Measurements from ENCODE around the gene KIF4A. TPM values are rescaled to one million over a fixed set of nuclear protein-coding genes. Genes with fewer than 3 reads are reported as not detected.

The KIF4A gene
- total and polyA plus RNA-seq, 2 of the 4 experiments (the other 2 are of a cell fraction), result 10.0 to 19.0 TPM

DNA sequence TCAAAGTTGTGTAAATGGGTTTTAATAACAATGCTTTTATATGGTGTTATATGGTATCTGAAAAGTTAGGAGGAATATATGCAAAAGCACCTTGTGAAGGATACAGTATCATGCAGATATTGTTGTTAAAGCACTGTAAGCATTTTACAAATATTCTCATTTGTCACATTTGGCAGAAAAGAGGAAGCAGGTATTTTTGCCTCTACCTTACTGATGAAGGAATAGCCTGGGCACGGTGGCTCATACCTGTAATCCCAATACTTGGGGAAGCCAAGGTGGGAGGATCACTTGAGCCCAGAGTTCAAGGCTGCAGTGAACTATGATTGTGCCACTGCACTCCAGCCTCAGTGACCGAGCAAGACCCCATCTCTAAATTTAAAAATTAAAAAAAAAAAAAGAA, 121.0 kb downstream of the KIF4A start:
- in situ Hi-C loops (cut with MboI; ENCODE audit: low sequenced_read_pairs), result no loop called here
- H2AFZ ChIP-seq (replicated peaks; ENCODE audit: low read length, poor library complexity), result no peak overlapping the region
- H4K5ac ChIP-seq (ENCODE audit: low read depth, low read length), result no peak overlapping the region
- H3K4me3 ChIP-seq (ENCODE audit: insufficient read depth, low read depth, low read length), result no peak overlapping the region
- H3K79me1 ChIP-seq (ENCODE audit: low read depth in 1 of 2, low read length in 2 of 2), result no peaks in the 10 kb centered on the region
- no peak overlapping the region for H2AK5ac ChIP-seq (ENCODE audit: low read depth, low read length)
- no peak overlapping the region for H3K14ac ChIP-seq (replicated peaks; ENCODE audit: low read depth, low read length)
- ChIA-PET POLR2A (ENCODE audit: unreplicated experiment) (no interaction called here), CTCF (no interaction called here)
- H3K18ac ChIP-seq (ENCODE audit: low read depth, low read length), result no peak overlapping the region
- peaks cover 2% of the 10 kb centered on the region; the same call in 1 of the 2 replicates for H3K27me3 ChIP-seq (ENCODE audit: control insufficient read depth, insufficient read depth, low read length)
- no peak overlapping the region for H2AK9ac ChIP-seq (replicated peaks; ENCODE audit: low read depth, low read length, poor library complexity)
- 100% methylated on average over 1 of the region's 2 CpGs; no CpG with 5 or more reads in 1 of the 2 experiments for WGBS, 2 experiments (ENCODE audit: extremely low coverage in 2 of 2, insufficient read length in 1 of 2)
- no peak overlapping the region for H4K8ac ChIP-seq (ENCODE audit: low read depth in 2 of 2, low read length in 2 of 2)
- no peak overlapping the region for H3K27ac ChIP-seq (ENCODE audit: insufficient read depth, low read length)
- no peak overlapping the region for H2BK120ac ChIP-seq (ENCODE audit: low read depth, low read length)
- no peaks in the 10 kb centered on the region for H3K9me3 ChIP-seq (ENCODE audit: control insufficient read depth, insufficient read depth, low read length)
- H3K4me2 ChIP-seq (ENCODE audit: low read depth, low read length), result no peak overlapping the region
- no TSS peak for BruUV-seq (replicated peaks)
- H3K9ac ChIP-seq (ENCODE audit: low read depth, low read length), result no peak overlapping the region
- H3K4me1 ChIP-seq (ENCODE audit: control insufficient read depth, insufficient read depth, low read length), result no peaks in the 10 kb centered on the region
- H3K36me3 ChIP-seq (ENCODE audit: control insufficient read depth, insufficient read depth, low read length), result no peaks in the 10 kb centered on the region
- H3K23ac ChIP-seq (ENCODE audit: low read depth, low read length), result no peak overlapping the region
- intact Hi-C loops (cut with micrococcal nuclease), result no loop called here
- no peak for DNase-seq
- H2BK5ac ChIP-seq (ENCODE audit: low read depth, low read length, poor library complexity, severe bottlenecking), result no peak overlapping the region
- H4K20me1 ChIP-seq (ENCODE audit: insufficient read depth, low read length), result no peaks in the 10 kb centered on the region
- no peak for ATAC-seq (ENCODE audit: low read depth)
- H3K9me1 ChIP-seq (ENCODE audit: insufficient read depth, low read length), result no peaks in the 10 kb centered on the region
- no peak overlapping the region for H4K91ac ChIP-seq (ENCODE audit: insufficient read depth, low read depth, low read length)
- dilution Hi-C loops (cut with HindIII; ENCODE audit: low sequenced_read_pairs, unreplicated experiment), result no loop called here
- no peak overlapping the region for H3K4ac ChIP-seq (ENCODE audit: low read depth, low read length)
- H2BK20ac ChIP-seq (ENCODE audit: low read depth, low read length), result no peak overlapping the region
- H3K56ac ChIP-seq (ENCODE audit: extremely low read depth, insufficient read depth, low read length), result no peak overlapping the region
- TF ChIP-seq RCOR1 (IDR thresholded peaks at IDR 0.05; ENCODE audit: insufficient replicate concordance, low read length), result no peak
- TF ChIP-seq USF2 (IDR thresholded peaks at IDR 0.05; ENCODE audit: low read depth, low read length), result no peak
- H2BK15ac ChIP-seq (ENCODE audit: low read depth, low read length), result no peak overlapping the region
